ENCODE measurements around the gene ESR2.
"Not testable (repeated sequence)": the region's sequence is repeated elsewhere in the genome, so short reads cannot be mapped to it uniquely, and the experiment has no call there.

ESR2 gene

DNA sequence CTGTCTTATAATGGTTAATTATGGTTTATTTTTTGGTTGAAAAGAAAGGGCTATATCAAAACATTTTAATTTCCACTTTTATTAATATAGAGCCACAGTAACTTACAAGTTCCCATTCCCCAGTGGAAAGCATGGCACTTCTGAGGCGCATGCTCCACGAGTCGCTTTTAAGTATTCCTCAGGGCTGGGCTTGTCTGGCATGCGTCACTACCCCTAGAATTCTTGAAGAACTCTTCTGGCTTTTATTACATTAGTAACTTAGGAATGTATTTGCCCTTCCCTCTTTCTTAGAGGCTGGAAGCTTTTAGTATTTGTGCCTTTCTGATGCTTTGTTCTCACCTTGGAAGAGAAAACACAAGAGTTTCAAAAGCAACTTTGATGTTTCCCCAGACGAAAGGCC, 81.1 kb downstream of the ESR2 start:
- H3K27me3 ChIP-seq (ENCODE audit: low read length): no peaks in the 10 kb centered on the region
- H3K9me3 ChIP-seq (ENCODE audit: insufficient read depth, low read length): no peaks in the 10 kb centered on the region
- no peaks in the 10 kb centered on the region for H3K9me2 ChIP-seq (replicated peaks; ENCODE audit: insufficient read depth, low read length)
- no peaks in the 10 kb centered on the region for H3K79me2 ChIP-seq (ENCODE audit: insufficient read depth, low read length)
- H4K20me1 ChIP-seq (ENCODE audit: low read depth, low read length): no peaks in the 10 kb centered on the region
- H3K36me3 ChIP-seq (ENCODE audit: low read length): peaks cover 21% of the 10 kb centered on the region; the same call in 1 of the 2 replicates
- no peak overlapping the region for H3K4me2 ChIP-seq (ENCODE audit: low read depth, low read length, poor library complexity, severe bottlenecking)
- H3F3A ChIP-seq (ENCODE audit: insufficient read depth): peaks cover 11% of the 10 kb centered on the region; the same call in 1 of the 2 replicates
- no peak overlapping the region for H3K27ac ChIP-seq (ENCODE audit: low read depth, low read length)
- no peak overlapping the region for H2AFZ ChIP-seq (ENCODE audit: low read depth, low read length, severe bottlenecking)
- no peak for TF ChIP-seq EZH2phosphoT487 (conservative IDR thresholded peaks at IDR 0.05; ENCODE audit: low read length)
- TF ChIP-seq, protein P1, sequence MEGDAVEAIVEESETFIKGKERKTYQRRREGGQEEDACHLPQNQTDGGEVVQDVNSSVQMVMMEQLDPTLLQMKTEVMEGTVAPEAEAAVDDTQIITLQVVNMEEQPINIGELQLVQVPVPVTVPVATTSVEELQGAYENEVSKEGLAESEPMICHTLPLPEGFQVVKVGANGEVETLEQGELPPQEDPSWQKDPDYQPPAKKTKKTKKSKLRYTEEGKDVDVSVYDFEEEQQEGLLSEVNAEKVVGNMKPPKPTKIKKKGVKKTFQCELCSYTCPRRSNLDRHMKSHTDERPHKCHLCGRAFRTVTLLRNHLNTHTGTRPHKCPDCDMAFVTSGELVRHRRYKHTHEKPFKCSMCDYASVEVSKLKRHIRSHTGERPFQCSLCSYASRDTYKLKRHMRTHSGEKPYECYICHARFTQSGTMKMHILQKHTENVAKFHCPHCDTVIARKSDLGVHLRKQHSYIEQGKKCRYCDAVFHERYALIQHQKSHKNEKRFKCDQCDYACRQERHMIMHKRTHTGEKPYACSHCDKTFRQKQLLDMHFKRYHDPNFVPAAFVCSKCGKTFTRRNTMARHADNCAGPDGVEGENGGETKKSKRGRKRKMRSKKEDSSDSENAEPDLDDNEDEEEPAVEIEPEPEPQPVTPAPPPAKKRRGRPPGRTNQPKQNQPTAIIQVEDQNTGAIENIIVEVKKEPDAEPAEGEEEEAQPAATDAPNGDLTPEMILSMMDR (IDR thresholded peaks at IDR 0.05; ENCODE audit: insufficient read depth, low read length, poor library complexity, severe bottlenecking): no peak
- no peak overlapping the region for H3K4me3 ChIP-seq (ENCODE audit: insufficient read depth, low read length, poor library complexity, severe bottlenecking)
- no peak overlapping the region for H3K9ac ChIP-seq (ENCODE audit: low read length)

DNA sequence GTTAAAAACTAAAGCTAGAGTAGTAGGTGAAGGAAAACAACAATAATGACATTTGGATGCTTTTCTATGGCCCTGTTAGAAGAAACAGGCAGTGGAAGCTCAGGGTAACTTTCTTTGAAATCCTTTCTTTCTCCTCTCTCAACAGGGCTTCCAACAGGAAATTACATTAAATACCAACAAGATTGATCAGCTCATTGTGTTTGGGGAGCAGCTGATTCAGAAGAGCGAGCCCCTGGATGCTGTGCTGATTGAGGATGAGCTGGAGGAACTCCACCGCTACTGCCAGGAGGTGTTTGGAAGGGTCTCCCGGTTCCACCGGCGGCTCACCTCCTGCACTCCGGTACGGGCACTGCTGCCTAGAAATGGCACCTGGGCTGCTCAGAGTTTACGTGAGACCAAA, 81.5 kb downstream of the ESR2 start:
- Histone ChIP-seq H3K36me3 (ENCODE audit: low read length) (peaks cover 24% of the 10 kb centered on the region; the same call in 1 of the 2 replicates), H3K79me2 (ENCODE audit: insufficient read depth, low read length) (no peaks in the 10 kb centered on the region), H3K9me3 (ENCODE audit: insufficient read depth, low read length) (no peaks in the 10 kb centered on the region), H2AFZ (ENCODE audit: low read depth, low read length, severe bottlenecking) (no peak overlapping the region), H3F3A (ENCODE audit: insufficient read depth) (peaks cover 7% of the 10 kb centered on the region; the same call in 1 of the 2 replicates), H3K27ac (ENCODE audit: low read depth, low read length) (no peak overlapping the region), H3K27me3 (ENCODE audit: low read length) (no peaks in the 10 kb centered on the region), H3K9me2 (replicated peaks; ENCODE audit: insufficient read depth, low read length) (no peaks in the 10 kb centered on the region), H4K20me1 (ENCODE audit: low read depth, low read length) (no peaks in the 10 kb centered on the region), H3K9ac (ENCODE audit: low read length) (no peak overlapping the region), H3K4me3 (ENCODE audit: insufficient read depth, low read length, poor library complexity, severe bottlenecking) (no peak overlapping the region), H3K4me2 (ENCODE audit: low read depth, low read length, poor library complexity, severe bottlenecking) (no peak overlapping the region)
- no peak for TF ChIP-seq EZH2phosphoT487 (conservative IDR thresholded peaks at IDR 0.05; ENCODE audit: low read length)
- TF ChIP-seq, protein P1 (IDR thresholded peaks at IDR 0.05; ENCODE audit: insufficient read depth, low read length, poor library complexity, severe bottlenecking): no peak

DNA sequence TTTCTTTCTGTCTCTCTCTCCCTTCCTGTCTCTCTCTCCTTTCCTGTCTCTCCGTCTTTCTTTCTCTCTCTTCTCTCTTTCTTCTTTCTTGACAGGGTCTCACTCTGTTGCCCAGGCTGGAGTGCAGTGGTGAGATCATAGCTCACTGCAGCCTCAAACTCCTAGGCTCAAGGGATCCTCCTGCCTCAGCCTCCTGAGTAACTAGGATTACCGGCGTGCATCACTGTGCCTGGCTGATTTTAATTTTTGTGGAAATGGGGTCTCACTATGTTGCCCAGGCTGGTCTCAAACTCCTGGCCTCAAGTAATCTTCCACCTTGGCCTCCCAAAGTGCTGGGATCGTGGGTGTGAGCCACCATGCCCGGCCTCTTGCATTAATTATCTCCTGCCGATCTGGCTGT, 83.3 kb downstream of the ESR2 start:
- H3K27ac ChIP-seq (ENCODE audit: low read depth, low read length); H3K27me3 ChIP-seq (ENCODE audit: low read length); H2AFZ ChIP-seq (ENCODE audit: low read depth, low read length, severe bottlenecking); H4K20me1 ChIP-seq (ENCODE audit: low read depth, low read length); H3F3A ChIP-seq (ENCODE audit: insufficient read depth); H3K79me2 ChIP-seq (ENCODE audit: insufficient read depth, low read length); H3K4me2 ChIP-seq (ENCODE audit: low read depth, low read length, poor library complexity, severe bottlenecking); H3K9me2 ChIP-seq (replicated peaks; ENCODE audit: insufficient read depth, low read length); H3K9ac ChIP-seq (ENCODE audit: low read length); H3K9me3 ChIP-seq (ENCODE audit: insufficient read depth, low read length); H3K4me3 ChIP-seq (ENCODE audit: insufficient read depth, low read length, poor library complexity, severe bottlenecking): not testable (repeated sequence)
- H3K36me3 ChIP-seq (ENCODE audit: low read length): peaks cover 23% of the 10 kb centered on the region; the same call in 1 of the 2 replicates

DNA sequence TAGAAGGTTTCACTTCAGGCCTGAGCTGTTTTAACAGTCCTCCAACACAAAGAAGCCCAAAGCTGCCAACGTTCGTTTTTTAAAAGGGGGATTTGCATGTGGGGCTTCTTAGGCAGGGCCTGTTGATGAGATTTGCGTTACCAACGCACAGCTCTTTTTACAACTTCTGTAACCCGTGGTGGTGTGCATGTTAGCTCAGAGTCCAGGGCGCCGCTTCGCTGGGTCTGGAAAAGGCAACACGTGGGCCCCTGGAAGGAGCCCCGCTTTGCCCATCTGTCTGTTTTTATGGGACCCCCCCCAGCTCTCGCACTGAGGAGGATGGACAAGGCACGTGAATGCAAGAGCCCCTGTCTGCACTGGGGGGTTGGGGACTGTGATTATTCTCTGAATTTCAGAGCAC, 84.0 kb downstream of the ESR2 start:
- H3K9me2 ChIP-seq (replicated peaks; ENCODE audit: insufficient read depth, low read length): no peaks in the 10 kb centered on the region
- 0 out of 2 replicates have a peak, but pooled peaks cover under 1% of the 10 kb centered on the region for H3F3A ChIP-seq (ENCODE audit: insufficient read depth)
- H3K27ac ChIP-seq (ENCODE audit: low read depth, low read length): no peak overlapping the region

More for the DNA sequence above, 84.0 kb downstream of the ESR2 start:
- Histone ChIP-seq H3K79me2 (ENCODE audit: insufficient read depth, low read length) (no peaks in the 10 kb centered on the region), H3K27me3 (ENCODE audit: low read length) (no peaks in the 10 kb centered on the region), H3K9me3 (ENCODE audit: insufficient read depth, low read length) (no peaks in the 10 kb centered on the region), H3K4me3 (ENCODE audit: insufficient read depth, low read length, poor library complexity, severe bottlenecking) (no peak overlapping the region), H3K9ac (ENCODE audit: low read length) (no peak overlapping the region), H4K20me1 (ENCODE audit: low read depth, low read length) (no peaks in the 10 kb centered on the region), H2AFZ (ENCODE audit: low read depth, low read length, severe bottlenecking) (no peak overlapping the region), H3K4me2 (ENCODE audit: low read depth, low read length, poor library complexity, severe bottlenecking) (no peak overlapping the region), H3K36me3 (ENCODE audit: low read length) (peaks cover 23% of the 10 kb centered on the region; the same call in 1 of the 2 replicates)
- TF ChIP-seq EZH2phosphoT487 (conservative IDR thresholded peaks at IDR 0.05; ENCODE audit: low read length): no peak
- TF ChIP-seq, protein P1 (IDR thresholded peaks at IDR 0.05; ENCODE audit: insufficient read depth, low read length, poor library complexity, severe bottlenecking): no peak

Measured in SU-DHL-6 (cell line).